Hepatocyte (in vitro differentiated cells): ENCODE measurements around the gene AQP12A.

Experiments used
- EZH2 ChIP-seq: fragments of 200-600 bp; sonication (generic); IDR thresholded peaks from 2 replicates; pipeline ENCODE4 v1.6.1; 2016; ENCODE audit warnings: antibody characterized with exemption, mild to moderate bottlenecking, borderline replicate concordance
- EZH2phosphoT487 ChIP-seq: fragments of 200-600 bp; sonication (generic); IDR thresholded peaks from one replicate; pipeline ENCODE4 v1.6.1; 2018; ENCODE audit warnings: antibody characterized with exemption, mild to moderate bottlenecking, low read depth, moderate library complexity; ENCODE audit not compliant: unreplicated experiment, severe bottlenecking
- TF ChIP-seq, protein P1 (sequence below): fragments of 200-600 bp; sonication (generic); IDR thresholded peaks from 2 replicates; pipeline ENCODE4 v1.5.1; 2016; ENCODE audit warnings: antibody characterized with exemption, mild to moderate bottlenecking; ENCODE audit not compliant: poor library complexity

DNA sequence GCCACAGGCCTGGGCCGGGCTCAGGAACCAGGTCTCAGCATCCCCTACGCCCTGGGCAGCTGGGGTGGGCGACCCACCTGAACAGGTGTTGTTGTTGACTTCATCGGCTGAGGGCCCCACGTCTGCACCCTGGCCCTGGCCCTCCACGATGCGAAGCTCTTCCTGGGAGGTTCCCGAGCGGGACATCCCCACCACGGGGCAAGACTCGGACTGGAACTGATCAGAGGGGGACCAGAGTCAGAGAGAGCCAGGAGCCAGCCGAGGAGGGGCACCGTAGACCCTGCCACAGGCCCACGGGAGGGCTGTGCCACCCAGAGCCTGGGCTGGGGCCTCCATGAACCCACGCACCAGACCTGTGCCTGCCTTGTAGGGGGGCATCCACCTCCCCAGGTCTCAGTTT, 54.3 kb downstream of the AQP12A start:
- TF ChIP-seq, protein P1, sequence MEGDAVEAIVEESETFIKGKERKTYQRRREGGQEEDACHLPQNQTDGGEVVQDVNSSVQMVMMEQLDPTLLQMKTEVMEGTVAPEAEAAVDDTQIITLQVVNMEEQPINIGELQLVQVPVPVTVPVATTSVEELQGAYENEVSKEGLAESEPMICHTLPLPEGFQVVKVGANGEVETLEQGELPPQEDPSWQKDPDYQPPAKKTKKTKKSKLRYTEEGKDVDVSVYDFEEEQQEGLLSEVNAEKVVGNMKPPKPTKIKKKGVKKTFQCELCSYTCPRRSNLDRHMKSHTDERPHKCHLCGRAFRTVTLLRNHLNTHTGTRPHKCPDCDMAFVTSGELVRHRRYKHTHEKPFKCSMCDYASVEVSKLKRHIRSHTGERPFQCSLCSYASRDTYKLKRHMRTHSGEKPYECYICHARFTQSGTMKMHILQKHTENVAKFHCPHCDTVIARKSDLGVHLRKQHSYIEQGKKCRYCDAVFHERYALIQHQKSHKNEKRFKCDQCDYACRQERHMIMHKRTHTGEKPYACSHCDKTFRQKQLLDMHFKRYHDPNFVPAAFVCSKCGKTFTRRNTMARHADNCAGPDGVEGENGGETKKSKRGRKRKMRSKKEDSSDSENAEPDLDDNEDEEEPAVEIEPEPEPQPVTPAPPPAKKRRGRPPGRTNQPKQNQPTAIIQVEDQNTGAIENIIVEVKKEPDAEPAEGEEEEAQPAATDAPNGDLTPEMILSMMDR, result no peak
- TF ChIP-seq EZH2phosphoT487, result no peak
- TF ChIP-seq EZH2, result no peak
